ENCODE data around the gene CRYM.

Gene CRYM

DNA sequence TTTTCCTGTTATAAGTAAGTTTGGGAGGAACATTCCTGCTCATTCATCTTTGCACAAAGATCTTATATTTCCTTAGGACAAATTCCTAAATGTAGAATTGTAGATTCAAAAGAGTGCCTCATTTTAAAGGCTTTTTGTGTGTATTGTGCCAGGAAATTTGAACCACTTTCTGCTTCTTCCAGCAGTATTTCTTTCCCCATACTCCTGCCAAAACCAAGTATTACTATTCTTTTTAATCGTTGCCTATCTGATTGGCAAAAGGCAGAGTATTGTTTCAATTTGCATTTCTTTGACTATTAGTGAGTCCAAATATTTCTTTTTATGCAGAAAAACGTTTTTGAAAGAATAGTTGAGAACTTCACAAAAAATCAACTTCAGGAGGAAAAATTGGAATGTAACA is 35.3 kb downstream of the CRYM start:
- no peak for DNase-seq

DNA sequence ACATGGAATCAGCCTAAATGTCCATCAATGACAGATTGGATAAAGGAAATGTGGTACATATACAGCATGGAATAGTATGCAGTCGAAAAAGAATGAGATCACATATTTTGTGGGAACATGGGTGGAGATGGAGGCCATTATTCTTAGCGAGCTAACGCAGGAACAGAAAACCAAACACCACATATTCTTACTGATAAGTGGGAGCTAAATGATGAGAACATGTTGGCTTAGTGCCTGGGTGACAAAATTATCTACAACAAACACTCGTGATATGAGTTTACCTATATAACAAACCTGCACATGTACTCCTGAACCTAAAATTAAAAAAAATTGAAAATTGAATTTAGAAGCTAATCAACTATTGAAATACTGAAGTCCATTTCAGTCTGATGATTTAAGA is 38.4 kb downstream of the CRYM start:
- DNase-seq = no peak

DNA sequence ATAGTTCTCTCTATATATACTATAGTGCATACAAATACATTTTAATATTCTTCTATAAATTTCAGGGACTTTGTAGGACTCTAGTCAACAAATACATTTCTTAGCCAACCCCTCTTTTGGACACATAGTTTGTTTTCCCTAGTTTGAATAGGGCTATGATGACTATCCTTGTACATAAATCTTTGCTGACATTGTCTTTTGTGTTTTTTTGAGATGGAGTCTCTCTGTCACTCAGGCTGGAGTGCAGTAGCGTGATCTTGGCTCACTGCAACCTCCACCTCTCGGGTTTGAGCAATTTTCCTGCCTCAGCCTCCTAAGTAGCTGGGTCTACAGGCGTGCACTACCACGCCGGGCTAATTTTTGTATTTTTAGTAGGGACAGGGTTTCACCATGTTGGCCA is 41.3 kb downstream of the CRYM start:
- no peak for DNase-seq

DNA sequence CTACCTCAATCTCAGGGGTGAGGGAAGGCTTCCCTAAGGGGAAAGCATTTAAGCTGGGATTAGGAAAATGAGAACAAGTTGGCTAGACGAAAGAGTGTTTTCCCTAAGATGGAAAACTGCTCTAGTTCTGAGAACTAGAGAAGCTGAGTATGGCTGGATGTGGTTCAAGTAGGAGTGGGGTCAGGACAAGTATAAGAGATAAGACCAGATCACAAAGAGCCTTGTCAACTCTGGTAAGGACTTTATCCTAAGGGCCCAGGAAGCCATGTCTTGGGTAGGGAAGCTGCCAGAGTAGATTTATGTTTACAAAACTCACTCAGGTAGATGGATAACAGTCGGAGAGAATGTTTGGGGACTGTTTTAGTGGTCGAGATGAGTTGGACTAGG is 42.9 kb downstream of the CRYM start:
- DNase-seq = no peak

DNA sequence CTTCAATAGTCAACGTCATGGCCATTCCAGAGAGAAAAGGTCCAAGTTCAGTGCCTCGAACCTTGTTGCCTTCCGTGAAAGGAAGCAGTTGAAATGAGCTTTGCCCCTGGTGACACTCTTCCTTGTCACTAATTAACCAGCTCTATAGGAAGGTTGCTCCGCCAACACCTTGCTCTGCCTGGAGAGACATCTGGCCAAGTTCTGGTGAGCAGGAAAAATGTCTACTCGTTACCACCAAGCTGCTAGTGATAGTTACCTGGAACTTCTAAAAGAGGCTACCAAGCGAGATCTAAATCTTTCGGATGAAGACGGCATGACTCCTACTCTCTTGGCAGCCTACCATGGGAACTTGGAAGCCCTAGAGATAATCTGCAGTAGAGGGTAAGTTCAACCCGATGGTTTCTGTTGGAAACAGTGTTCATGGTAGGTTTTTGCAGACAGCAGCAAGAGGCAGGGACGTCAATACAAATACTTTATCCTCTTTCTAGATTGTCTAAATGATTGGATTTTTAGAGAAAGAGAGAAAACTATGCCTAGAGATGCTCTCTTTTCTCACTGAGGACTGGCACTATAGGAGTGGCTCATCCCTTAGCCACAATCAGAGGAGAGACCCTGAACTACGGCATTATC is 44.5 kb downstream of the CRYM start, which contains the start of gene ANKS4B:
Gene ANKS4B (plus strand): TSS at position 179 of the 630 bp plus-strand sequence. CDS start 39 bp downstream, at position 218.
- DNase-seq = no peak

DNA sequence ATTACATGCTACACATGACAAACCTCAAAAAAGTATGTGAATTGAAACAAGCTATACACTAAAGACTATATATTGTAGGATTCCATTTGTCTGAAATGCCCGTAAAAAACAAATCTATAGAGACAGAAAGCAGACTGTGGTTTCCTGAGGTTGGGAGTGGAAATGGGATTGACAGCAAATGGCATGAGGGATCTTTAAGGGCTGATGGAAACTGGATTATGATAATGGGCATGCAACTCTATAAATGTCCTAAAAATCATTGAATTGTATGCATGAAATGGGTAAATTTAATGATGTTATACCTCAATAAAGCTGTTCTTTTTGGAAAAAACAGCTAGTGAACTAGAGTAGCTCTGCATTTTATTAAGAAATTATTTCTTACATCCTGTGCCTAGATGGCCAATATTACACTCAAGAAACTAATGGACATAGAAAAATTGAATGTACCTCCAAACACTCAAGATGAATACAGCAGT is 45.0 kb downstream of the CRYM start:
- DNase-seq = peak in 1 of 3 donors; percentile 11

DNA sequence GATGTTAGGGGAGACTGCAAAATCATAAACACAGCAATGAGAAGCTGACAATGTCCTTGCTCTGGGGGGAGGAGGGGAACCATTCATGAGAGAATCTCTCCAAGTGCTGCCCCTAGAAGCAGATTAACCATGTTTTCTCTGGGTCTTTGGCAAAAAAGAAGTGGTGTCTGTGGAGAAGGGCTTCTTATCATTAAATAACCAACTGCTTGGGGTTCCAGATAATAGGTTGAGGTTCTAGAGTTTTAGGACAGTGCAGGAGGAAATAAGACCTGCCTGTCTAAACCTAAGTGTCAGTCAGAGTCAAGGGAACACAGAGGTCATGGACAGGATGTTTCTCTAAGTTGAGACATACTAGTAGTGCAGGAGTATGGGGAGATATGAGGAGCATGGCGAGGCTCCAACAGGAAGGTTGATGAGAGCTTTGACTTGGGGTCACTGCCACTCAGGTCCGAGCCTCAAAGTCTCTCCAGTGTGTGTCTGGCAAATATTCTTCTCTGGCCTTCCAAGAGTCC is 49.7 kb downstream of the CRYM start:
- DNase-seq = no peak

DNA sequence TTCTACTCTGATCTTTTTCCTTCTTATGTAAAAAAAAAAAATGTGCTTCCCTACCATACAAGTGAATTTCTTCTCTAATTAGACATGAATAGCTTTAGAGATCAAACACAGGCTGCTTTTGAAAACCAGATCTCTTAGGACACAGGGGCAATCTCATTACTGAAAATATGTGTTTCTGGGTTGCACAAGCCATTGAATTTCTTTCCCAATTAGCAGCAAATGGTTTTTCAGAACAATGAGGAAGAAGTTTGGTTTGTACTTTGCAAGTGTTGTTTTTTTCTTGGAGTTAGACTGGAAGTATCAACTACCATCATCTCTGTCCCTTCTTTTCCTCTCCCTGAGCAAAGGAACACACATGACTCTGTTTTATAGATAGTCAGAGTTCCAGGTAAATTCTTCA is 50.2 kb downstream of the CRYM start:
- DNase-seq = no peak

DNA sequence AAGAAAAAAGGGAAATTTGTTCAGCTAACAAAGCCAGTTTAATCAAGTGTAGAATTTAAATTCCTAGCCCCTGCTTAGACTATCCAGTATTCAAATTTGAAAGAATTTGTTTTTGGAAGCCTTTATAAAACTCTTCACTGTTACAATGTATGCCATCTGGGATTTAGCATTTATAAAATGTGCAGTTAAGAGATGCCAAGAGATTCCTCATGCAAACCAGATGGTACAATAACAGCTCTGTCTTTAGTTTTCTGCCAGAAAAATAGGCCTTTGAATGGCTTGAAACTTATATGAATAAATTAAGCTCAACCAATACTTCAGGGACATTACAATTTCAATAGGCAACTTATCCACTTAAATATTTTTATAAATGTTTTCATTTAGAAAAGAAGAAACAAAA is 51.3 kb downstream of the CRYM start:
- DNase-seq = no peak

DNA sequence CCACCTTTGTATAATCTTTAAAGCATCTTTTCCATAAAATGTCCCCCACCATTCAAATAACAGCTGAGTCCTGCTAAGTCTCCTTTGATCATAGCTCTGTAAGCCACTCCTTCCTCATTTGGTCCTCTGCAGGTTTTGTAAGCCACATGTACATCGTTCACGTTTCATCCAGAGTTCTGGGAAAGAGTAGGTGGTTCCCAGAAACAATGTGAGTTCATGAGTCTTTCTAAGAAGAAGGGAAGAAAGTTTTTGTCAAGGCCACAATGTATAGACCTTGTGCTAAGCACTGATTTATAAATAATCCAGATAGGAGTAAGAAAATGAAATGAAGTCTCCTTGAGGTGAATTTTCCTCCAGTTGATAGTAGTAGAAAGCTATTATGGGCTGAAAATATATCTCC is 53.3 kb downstream of the CRYM start:
- DNase-seq = peak in 1 of 3 donors; percentile 39

DNA sequence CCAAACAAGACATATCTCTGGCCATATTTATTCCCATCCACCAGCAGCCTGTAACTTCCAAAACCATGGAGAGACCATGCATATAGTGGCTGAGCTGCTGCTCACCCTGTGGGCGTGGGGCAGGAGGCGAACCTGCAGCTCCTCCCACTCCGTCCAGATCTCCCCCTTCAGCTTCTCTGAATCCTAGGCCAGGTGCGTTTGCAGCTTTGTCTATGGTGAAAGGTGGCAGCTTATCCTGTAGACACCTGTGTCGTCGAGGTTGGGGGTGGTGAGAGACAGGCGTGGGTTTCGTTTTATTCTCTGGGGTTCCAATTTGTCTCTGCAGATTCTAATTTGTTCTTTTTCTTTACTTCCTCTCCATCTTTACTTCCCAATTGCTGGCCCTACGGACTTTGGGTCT is 54.3 kb downstream of the CRYM start:
- no peak for DNase-seq

DNA sequence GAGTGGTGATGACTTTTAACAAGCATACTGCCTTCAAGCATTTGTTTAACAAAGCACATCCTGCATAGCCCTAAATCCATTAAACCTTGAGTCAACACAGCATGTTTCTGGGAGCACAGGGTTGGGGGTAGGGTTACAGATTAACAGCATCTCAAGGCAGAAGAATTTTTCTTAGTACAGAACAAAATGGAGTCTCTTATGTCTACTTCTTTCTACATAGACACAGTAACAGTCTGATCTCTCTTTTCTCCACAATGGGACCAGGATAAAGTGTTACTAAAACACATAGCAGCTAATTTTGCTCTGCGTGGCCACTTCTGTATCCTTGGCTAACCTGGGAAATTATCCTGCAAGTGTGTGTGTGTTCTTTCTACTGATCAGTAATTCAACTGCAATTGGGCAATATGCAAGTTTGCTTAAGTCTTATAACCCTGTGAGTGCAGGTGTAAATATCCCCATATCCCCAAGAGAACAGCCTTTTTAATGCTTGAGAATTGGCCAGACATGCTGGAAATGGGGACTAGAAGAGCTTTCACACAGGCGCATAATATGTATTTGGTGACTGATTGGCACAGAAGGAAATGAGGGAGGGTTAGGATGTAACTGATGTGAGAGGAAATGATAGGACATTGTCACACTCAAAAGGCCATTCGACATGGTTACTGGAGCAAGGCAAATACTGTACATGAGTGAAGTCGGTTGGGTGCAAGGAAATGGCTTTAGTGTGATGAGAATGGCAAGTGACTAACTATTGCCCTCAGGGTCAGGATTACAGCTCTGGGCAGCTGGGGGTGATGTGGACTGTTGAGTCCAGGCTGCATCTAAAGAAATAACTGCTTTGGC is 55.4 kb downstream of the CRYM start:
- no peak for DNase-seq

DNA sequence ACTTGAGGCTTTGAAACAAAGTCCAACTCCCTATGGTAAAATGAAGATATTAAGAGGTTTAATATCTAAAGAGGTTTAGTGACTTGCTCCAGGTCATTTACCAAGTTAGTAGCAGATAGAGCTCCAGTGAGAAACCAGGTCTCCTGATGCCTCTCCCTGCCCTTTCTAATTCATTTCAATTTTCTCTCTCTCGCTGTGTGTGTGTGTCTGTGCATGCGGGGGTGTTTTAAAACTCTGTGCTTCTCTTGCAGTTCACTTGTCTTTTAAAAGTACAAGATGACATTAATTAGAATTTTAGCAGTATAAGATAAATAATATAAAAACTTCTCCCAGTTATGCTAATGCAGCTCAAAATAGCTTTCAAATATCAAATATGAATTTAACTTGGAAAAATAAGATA is 58.5 kb downstream of the CRYM start:
- DNase-seq = no peak

DNA sequence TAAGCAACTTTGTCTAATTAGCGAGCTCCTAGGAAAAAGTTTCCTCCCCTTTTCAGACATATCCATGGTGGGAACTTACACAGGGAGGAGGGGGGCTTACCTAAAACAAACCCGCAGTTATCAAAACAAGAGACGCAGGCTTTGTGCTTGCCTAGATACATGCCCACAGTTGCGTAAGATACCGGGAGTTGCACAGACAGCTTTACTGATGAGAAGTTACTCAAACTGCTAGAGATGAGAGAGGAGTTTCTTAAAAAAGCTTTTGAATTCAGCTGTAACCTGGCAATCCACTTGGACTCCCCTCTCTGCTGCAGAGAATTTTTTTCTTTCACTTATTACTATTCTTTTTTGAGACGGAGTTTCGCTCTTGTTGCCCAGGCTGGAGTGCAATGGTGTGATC is 59.9 kb downstream of the CRYM start:
- no peak for DNase-seq

DNA sequence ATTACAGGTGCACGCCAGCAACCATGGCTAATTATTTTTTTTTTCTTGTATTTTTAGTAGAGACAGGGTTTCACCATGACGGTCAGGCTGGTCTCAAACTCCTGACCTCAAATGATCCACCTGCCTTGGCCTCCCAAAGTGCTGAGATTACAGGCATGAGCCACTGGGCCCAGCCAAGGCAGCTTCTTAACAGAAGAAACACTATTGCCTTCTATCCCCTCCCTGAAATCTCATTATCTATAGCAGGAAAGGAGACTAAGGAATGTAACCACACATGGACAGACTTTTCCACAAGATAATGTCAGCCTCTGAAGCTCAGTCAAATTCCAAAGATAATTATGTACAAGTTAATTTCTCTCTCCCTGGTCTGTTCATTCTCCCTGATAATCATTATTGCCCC is 61.0 kb downstream of the CRYM start:
- DNase-seq = no peak

DNA sequence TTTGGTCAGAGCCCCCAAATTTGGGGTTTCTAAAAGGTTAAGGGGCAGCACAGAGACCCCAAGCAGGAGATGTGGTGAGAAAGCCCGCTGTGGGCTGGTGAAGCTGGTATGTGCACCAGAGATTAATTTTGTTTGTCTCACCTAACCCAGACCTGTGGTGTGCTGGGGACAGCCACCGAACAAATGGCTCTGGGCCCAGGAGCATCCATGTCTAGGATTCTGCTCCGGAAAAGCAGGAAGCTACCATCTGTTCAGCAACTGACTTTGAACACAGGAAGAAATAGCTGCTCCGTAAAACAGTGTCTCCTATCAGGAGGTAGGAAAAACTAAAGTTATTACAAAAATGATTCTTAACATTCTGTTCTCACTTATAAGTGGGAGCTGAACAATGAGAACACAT is 64.0 kb downstream of the CRYM start:
- no peak for DNase-seq

DNA sequence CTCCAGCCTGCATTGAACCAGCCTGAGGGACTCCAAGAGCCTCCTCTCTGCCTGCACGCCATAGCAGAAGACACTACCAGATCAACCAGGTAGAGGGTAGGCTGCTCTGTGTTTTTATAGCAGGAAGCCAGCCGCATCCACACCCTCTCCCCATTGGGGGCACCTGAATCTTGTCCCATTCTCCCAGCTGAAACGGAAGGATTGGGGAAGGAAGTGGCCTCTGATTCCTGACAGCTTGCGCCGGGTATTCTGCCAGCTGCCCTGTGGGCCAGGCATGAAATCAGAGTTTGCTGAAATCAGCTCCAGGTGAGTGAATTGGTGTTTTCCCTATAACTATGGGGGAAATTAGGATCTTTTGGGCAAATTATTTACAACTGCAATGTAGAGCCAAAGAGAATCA is 66.6 kb downstream of the CRYM start, which contains the start of gene ZP2:
Gene ZP2 (minus strand): TSS at position 89 of the 400 bp plus-strand sequence. CDS start 27 bp downstream, at position 62.
- DNase-seq = no peak
